ENCODE data around the gene CNTLN. TPM values are rescaled to one million over a fixed set of nuclear protein-coding genes. Genes with fewer than 3 reads are reported as not detected.
"Not testable (repeated sequence)": the region's sequence is repeated elsewhere in the genome, so short reads cannot be mapped to it uniquely, and the experiment has no call there.

CNTLN gene
- total RNA-seq, 1 experiment from 2014 or later: 4.2 TPM

DNA sequence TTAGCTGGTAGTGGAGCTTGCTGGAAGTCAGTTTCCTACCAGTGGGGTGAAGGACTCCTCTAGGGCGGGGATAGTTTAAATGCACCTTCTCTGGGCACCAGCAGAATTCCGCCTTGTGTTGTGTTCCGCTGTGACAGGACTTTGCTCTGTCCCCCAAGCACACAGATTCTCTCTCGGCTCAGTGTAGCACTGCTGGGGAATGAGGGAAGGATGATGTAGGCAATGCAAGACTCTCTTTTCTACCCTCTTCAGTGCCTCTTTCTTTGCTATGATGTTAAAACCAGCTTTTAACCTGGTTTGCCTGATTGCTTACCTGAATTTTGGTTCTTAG is 288.8 kb downstream of the CNTLN start:
- H3K9me3 ChIP-seq: no peaks in the 10 kb centered on the region
- no peaks in the 10 kb centered on the region for H3K36me3 ChIP-seq
- no peak for DNase-seq
- H3K27me3 ChIP-seq: no peaks in the 10 kb centered on the region
- no peak overlapping the region for H3K4me3 ChIP-seq

- DNase-seq: no peak
- H3K36me3 ChIP-seq: no peaks in the 10 kb centered on the region
- no peaks in the 10 kb centered on the region for H3K27me3 ChIP-seq
- H3K4me3 ChIP-seq: no peak overlapping the region
- H3K9me3 ChIP-seq: no peaks in the 10 kb centered on the region
Measured at GRCh38 chr9:17425384-17425783, 290.5 kb downstream of the CNTLN start.

DNA sequence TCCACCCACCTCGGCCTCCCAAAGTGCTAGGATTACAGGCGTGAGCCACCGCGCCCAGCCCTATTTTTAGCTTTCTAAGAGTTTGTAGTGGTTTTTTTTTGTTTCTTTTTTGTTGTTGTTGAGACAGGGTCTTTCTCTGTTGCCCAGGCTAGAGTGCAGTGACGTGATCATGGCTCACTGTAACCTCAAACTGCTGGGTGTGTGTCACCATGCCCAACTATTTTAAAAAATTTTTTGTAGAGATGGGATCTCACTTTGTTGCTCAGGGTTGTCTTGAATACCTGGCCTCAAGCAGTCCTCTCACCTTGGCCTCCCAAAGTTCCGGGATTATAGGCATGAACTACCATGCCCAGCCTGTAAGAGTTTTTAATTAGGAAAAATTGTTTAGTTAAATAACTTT is 298.7 kb downstream of the CNTLN start:
- Histone ChIP-seq H3K27me3 (no peaks in the 10 kb centered on the region), H3K9me3 (no peaks in the 10 kb centered on the region; the same call in 1 of the 2 replicates), H3K4me3 (no peak overlapping the region), H3K36me3 (no peaks in the 10 kb centered on the region)
- no peak for DNase-seq

DNA sequence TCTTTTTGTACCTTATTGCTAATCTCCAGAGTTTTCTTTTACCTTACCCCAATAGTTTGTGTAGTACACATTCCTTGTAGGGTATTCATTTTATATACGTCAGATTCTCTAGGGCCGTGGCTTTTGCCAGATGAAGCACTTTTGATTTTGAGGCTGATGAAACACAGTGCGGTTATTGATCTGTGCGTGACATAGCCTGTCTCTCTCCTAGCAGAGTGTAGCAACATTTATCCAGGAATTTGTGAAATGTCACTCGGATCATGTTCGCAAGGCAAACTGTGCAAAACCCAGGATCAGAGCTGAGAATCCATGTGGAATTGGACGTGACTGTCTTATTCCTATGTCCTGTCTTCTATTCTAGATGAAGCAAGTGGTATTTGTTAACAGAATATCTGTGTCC is 302.0 kb downstream of the CNTLN start:
- no peak for DNase-seq
- Histone ChIP-seq H3K4me3 (no peak overlapping the region), H3K9me3 (peaks cover 2% of the 10 kb centered on the region), H3K36me3 (no peaks in the 10 kb centered on the region), H3K27me3 (no peaks in the 10 kb centered on the region)

DNA sequence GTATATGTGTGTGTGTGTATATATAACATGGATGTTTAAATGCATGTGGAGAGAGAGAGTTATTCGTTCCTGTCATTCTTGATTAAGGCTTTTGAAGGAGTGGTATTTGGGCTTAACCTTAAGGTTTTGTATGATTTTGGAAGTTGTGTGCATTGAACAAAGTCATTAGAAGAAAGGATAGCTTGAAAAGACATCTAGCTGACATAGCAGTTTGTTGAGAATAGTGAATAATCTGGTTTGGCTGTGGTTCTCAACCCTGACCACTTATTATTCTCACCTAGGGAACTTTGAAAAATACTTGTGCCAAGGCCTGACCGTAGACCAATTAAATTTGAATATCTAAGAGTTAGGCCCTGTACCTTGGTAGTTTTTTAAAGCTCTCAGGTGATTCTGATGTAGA is 303.0 kb downstream of the CNTLN start:
- no peak for DNase-seq
- H3K36me3 ChIP-seq: no peaks in the 10 kb centered on the region
- no peaks in the 10 kb centered on the region for H3K27me3 ChIP-seq
- no peak overlapping the region for H3K4me3 ChIP-seq
- H3K9me3 ChIP-seq: peaks cover 2% of the 10 kb centered on the region

DNA sequence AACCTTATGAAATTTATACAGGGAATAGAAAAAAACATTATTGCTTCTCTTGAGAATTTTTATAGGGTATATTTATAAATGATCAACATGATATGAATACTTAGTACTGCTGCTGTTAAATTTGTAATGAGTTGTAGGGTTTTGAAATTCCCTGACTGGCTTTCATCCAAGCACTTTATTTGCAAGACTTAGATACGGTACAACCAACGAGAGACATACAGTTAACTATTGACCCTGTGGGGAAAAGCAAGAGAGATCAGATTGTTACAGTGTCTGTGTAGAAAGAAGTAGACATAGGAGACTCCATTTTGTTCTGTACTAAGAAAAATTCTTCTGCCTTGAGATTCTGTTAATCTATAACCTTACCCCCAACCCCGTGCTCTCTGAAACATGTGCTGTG is 310.3 kb downstream of the CNTLN start:
- not testable (repeated sequence) for H3K36me3 ChIP-seq, DNase-seq, H3K27me3 ChIP-seq, H3K4me3 ChIP-seq, H3K9me3 ChIP-seq

- no peaks in the 10 kb centered on the region for H3K36me3 ChIP-seq
- H3K4me3 ChIP-seq: no peak overlapping the region
- DNase-seq: no peak
- H3K27me3 ChIP-seq: no peaks in the 10 kb centered on the region
- H3K9me3 ChIP-seq: no peaks in the 10 kb centered on the region
Measured at GRCh38 chr9:17453751-17454150, 318.9 kb downstream of the CNTLN start.

- Histone ChIP-seq H3K9me3 (no peaks in the 10 kb centered on the region), H3K4me3 (no peak overlapping the region), H3K36me3 (no peaks in the 10 kb centered on the region), H3K27me3 (no peaks in the 10 kb centered on the region)
- DNase-seq: no peak
Measured at GRCh38 chr9:17462869-17463464, 328.1 kb downstream of the CNTLN start.

- H3K36me3 ChIP-seq: no peaks in the 10 kb centered on the region
- DNase-seq: no peak
- no peak overlapping the region for H3K4me3 ChIP-seq
- H3K9me3 ChIP-seq: no peaks in the 10 kb centered on the region
- no peaks in the 10 kb centered on the region for H3K27me3 ChIP-seq
Measured at GRCh38 chr9:17470036-17470813, 335.4 kb downstream of the CNTLN start.

GRCh38 chr9:17472126-17472525 is 337.3 kb downstream of the CNTLN start:
- Histone ChIP-seq H3K27me3 (no peaks in the 10 kb centered on the region), H3K9me3 (no peaks in the 10 kb centered on the region), H3K4me3 (no peak overlapping the region), H3K36me3 (no peaks in the 10 kb centered on the region)
- no peak for DNase-seq

DNA sequence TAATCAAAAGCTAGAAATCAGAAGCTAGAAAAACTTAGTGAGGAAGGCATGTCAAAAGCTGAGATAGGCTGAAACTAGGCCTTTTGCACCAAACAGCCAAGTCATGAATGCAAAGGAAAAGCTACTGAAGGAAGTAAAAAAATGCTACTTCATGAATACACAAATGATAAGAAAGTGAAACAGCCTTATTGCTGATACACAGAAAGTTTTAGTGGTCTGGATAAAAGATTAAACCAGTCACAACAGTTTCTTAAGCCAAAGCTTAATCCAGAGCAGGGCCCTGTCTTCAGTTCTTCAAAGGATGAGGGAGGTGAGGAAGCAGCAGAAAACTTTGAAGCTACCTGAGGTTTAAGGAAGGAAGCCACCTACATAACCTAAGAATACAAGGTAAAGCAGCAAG is 341.6 kb downstream of the CNTLN start:
- Histone ChIP-seq H3K9me3 (no peaks in the 10 kb centered on the region), H3K27me3 (no peaks in the 10 kb centered on the region), H3K4me3 (no peak overlapping the region), H3K36me3 (no peaks in the 10 kb centered on the region)
- DNase-seq: no peak

DNA sequence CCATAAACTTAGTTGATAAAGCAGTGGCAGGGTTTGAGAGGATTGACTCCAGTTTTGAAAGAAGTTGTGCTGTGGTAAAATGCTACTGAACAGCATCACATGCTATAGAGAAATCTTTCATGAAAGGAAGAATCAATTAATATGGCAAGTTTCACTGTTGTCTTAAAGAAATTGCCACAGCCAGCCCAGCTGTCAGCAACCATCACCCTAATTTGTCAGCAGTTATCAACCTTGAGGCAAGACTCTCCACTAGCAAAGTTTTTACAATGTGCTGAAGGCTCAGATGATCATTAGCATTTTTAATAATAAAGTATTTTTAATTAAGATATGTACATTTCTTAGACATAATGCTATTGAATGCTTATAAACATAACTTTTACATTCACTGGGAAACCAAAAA is 343.0 kb downstream of the CNTLN start:
- no peaks in the 10 kb centered on the region for H3K36me3 ChIP-seq
- no peaks in the 10 kb centered on the region for H3K27me3 ChIP-seq
- DNase-seq: no peak
- no peaks in the 10 kb centered on the region for H3K9me3 ChIP-seq
- H3K4me3 ChIP-seq: no peak overlapping the region

- Histone ChIP-seq H3K9me3 (no peaks in the 10 kb centered on the region), H3K27me3 (no peaks in the 10 kb centered on the region), H3K4me3 (no peak overlapping the region), H3K36me3 (no peaks in the 10 kb centered on the region)
- DNase-seq: no peak
Measured at GRCh38 chr9:17480966-17481365, 346.1 kb downstream of the CNTLN start.

DNA sequence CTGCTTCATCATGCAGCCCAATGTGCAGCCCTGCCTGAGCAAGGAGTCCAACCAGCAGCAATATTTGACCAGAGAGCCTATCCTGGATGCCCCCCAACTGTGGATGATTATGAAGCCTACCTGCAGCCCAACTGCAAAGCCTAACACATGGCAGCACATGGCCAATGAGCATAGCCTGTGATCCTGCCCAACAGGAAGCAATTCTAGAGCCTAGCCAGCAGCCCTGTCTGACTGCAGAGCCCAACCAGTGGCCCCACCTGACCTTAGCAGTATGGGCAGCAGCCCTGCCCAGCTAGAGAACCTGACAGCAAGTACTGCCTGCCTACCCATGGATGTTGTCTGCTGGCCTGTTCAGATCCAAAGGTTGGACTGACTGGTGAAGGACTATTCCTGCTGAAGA is 346.7 kb downstream of the CNTLN start:
- no peaks in the 10 kb centered on the region for H3K27me3 ChIP-seq
- H3K36me3 ChIP-seq: no peaks in the 10 kb centered on the region
- DNase-seq: no peak
- no peak overlapping the region for H3K4me3 ChIP-seq
- H3K9me3 ChIP-seq: no peaks in the 10 kb centered on the region

- no peaks in the 10 kb centered on the region for H3K27me3 ChIP-seq
- H3K36me3 ChIP-seq: no peaks in the 10 kb centered on the region
- no peak for DNase-seq
- H3K4me3 ChIP-seq: no peak overlapping the region
- H3K9me3 ChIP-seq: no peaks in the 10 kb centered on the region
Measured at GRCh38 chr9:17484906-17485305, 350.1 kb downstream of the CNTLN start.

GRCh38 chr9:17486396-17486795 is 351.6 kb downstream of the CNTLN start:
- no peaks in the 10 kb centered on the region for H3K27me3 ChIP-seq
- no peaks in the 10 kb centered on the region for H3K9me3 ChIP-seq
- no peaks in the 10 kb centered on the region for H3K36me3 ChIP-seq
- DNase-seq: no peak
- no peak overlapping the region for H3K4me3 ChIP-seq

- DNase-seq: no peak
- Histone ChIP-seq H3K4me3 (no peak overlapping the region), H3K36me3 (no peaks in the 10 kb centered on the region), H3K9me3 (no peaks in the 10 kb centered on the region), H3K27me3 (no peaks in the 10 kb centered on the region)
Measured at GRCh38 chr9:17487467-17487866, 352.6 kb downstream of the CNTLN start.

DNA sequence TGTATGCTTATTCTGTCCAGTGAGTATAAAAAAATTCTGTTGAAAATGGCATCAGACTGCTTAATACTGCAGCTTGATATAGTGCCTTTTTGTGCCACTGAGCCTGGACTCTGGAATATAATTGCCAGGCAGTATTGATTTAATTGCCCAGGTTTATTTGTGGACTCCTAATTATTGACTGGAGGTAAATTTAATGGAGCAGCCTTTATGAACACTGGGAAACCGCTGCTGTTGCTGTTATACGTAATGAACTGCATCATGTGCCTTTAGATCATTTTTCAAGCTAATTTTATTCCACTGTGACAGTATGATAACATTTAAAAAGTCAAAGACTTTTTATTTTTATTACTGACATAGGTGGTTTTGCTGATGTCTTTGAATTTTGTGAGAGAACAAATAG is 353.8 kb downstream of the CNTLN start:
- no peaks in the 10 kb centered on the region for H3K9me3 ChIP-seq
- no peaks in the 10 kb centered on the region for H3K36me3 ChIP-seq
- no peaks in the 10 kb centered on the region for H3K27me3 ChIP-seq
- no peak overlapping the region for H3K4me3 ChIP-seq
- DNase-seq: no peak
